Breast epithelium (tissue), 3 donors: Measurements from ENCODE around the gene STEEP1. TPM values are rescaled to one million over a fixed set of nuclear protein-coding genes. Genes with fewer than 3 reads are reported as not detected.

Experiments
- total RNA-seq, 3 donors: library from RNA; depleted of rRNA; stranded (reverse); fragments of >200 nt; gene quantifications; one replicate each; pipeline ENCODE4 v1.1.0, GENCODE V29; 2016

STEEP1 gene
- total RNA-seq, 3 donors from 2014 or later = 27.2 to 38.3 (median 32.0) TPM

Other genes with a start within 250 kb of the STEEP1 start
- 10 to 100 TPM; 16.3 to 20.5 (median 19.0) TPM for gene SLC25A43, start 166.1 kb downstream of the STEEP1 start, total RNA-seq
- gene SLC25A5, start 97.0 kb downstream of the STEEP1 start, total RNA-seq = 100 to 1,000 TPM; 153 to 190 (median 164) TPM
- gene UBE2A, start 9.2 kb upstream of the STEEP1 start, total RNA-seq = 10 to 100 TPM; 30.5 to 35.4 (median 34.9) TPM
- gene NKRF, start 41.0 kb upstream of the STEEP1 start, total RNA-seq = 1 to 10 TPM; 4.8 to 8.5 (median 8.2) TPM
- 10 to 100 TPM; 13.1 to 29.2 (median 23.3) TPM for gene SEPTIN6, start 127.8 kb upstream of the STEEP1 start, total RNA-seq
- 1 to 10 TPM in 1 of 3 donors, under 1 TPM in 1, not detected in 1; 0.33 to 1.9 TPM for gene SOWAHD, start 193.2 kb upstream of the STEEP1 start, total RNA-seq
- gene RPL39, start 226.2 kb upstream of the STEEP1 start, total RNA-seq = 1,000 to 10,000 TPM; 7,705 to 9,033 (median 8,363) TPM